ENCODE data around the gene PLCB4. TPM values are rescaled to one million over a fixed set of nuclear protein-coding genes. Genes with fewer than 3 reads are reported as not detected.

PLCB4 gene
- total RNA-seq, 1 donor = 0.21 TPM

DNA sequence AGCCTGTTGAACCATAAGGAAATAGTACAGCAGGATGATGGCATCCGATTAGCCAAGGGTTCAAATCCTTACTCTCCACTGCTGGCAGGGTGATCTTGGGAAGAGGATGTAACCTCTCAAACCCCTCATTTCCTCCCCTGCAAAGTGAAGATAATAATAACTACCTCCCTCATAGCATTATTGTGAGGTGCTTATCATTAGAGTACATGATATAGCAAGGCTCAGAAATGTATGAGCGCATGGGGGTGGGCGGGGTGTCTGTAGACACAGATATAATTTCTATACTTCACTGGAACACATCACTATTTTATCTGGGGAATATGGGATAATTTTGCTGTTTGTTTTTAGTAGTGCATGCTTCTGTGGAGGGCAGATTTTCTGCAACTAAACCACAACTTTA is 355.7 kb downstream of the PLCB4 start:
- Histone ChIP-seq H3K9me3 (ENCODE audit: low read depth, low read length) (no peaks in the 10 kb centered on the region), H3K4me1 (ENCODE audit: insufficient read depth, low read length) (no peaks in the 10 kb centered on the region), H3K4me3 (ENCODE audit: low read length) (no peak overlapping the region), H3K27me3 (ENCODE audit: insufficient read depth, low read length) (no peaks in the 10 kb centered on the region)

DNA sequence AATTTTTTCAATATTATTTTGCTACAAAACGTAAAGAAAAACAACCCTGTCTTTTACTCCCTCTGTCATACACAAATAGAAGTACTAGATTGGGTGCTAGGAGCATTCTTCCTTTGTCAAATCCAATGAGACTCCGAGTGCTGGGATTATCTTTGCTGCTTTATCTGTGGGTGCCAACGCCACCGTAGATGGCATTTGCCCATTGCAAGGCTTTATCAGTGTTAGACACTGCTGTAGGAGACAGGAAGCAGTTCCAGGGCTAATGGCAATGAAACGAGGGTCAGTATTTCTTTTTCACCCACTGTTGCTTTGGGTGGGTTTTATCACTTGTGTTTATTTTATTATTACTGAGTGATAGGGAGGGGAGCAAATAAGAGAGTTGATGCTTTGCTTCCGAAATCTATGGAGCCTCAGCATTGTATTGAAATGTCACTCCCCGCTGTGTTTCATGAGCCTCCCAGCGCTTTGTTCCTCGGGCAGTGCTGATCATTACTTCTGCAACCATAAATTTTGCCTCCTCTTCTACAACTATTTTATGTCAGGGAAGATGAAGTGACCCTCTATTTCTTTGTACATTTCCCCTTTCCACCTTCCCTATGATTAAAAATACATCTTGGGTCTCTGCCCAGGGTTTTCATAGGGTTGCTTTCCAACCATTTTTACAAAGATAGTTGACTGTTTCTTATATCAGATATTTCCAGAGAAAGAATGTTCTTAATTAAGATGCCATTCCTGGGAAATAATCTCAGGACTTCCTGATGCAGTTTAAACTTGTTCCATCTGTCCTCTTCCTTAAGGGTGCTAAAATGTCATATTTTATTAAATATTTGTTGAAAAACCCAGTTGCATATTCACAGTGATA is 358.8 kb downstream of the PLCB4 start:
- H3K27me3 ChIP-seq (ENCODE audit: insufficient read depth, low read length) = no peaks in the 10 kb centered on the region
- no peak overlapping the region for H3K4me3 ChIP-seq (ENCODE audit: low read length)
- H3K9me3 ChIP-seq (ENCODE audit: low read depth, low read length) = no peaks in the 10 kb centered on the region
- no peaks in the 10 kb centered on the region for H3K4me1 ChIP-seq (ENCODE audit: insufficient read depth, low read length)

DNA sequence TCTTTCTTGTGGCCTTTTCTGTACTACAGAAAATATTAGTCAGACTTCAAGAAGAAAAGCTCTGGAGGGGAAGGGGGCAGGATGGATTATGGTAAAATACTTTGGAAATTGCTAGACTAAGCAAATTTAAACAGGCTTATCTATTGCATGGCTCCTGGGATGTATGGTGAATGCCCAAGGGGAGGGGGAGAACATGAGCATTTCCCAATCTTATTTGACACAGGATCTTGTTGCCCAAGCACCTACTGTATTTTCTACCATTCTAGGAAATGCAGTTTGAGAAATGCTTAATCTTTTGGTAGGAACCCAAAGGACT is 359.4 kb downstream of the PLCB4 start:
- Histone ChIP-seq H3K27me3 (ENCODE audit: insufficient read depth, low read length) (no peaks in the 10 kb centered on the region), H3K9me3 (ENCODE audit: low read depth, low read length) (no peaks in the 10 kb centered on the region), H3K4me1 (ENCODE audit: insufficient read depth, low read length) (no peaks in the 10 kb centered on the region), H3K4me3 (ENCODE audit: low read length) (no peak overlapping the region)

DNA sequence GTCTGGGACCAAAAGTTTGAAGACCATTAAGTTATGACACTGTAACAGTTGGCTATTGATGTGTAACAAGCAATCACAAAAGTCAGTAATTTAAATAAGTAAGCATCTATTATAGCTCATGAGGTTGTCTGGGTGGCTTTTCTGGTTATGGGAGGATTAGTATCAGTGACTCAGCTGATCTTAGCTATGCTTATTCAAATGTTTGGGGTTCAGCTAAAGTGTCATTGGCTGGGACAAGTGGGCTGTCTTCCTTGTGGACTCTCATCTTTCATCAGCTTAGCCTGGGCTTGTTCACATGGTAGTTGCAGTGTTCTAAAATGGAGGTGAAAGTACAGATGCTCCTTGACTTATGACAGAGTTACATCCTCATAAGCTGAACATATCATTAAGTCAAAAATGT is 370.9 kb downstream of the PLCB4 start:
- Histone ChIP-seq H3K4me1 (ENCODE audit: insufficient read depth, low read length) (no peaks in the 10 kb centered on the region), H3K27me3 (ENCODE audit: insufficient read depth, low read length) (no peaks in the 10 kb centered on the region), H3K9me3 (ENCODE audit: low read depth, low read length) (peaks cover 6% of the 10 kb centered on the region), H3K4me3 (ENCODE audit: low read length) (no peak overlapping the region)

DNA sequence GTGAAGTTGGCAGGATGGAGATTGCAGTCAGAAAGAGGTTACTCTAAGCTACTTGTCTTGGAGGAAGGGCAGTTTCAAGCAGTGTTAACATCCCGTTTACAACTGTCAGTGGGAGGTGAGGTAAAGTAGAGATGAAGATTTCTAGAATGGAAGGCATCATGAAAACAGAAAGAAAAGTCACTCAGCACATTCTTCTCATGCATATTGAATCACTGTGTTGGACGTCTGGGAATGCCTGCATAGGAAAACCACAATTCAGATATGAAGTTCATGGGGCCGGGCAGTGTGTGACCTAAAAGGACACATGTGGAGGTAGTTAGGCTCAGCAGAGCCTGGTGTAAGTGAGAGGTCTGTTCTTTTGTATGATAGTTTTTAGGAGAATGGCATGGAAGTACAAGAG is 372.0 kb downstream of the PLCB4 start:
- no peak overlapping the region for H3K4me3 ChIP-seq (ENCODE audit: low read length)
- no peaks in the 10 kb centered on the region for H3K27me3 ChIP-seq (ENCODE audit: insufficient read depth, low read length)
- peaks cover 6% of the 10 kb centered on the region for H3K9me3 ChIP-seq (ENCODE audit: low read depth, low read length)
- H3K4me1 ChIP-seq (ENCODE audit: insufficient read depth, low read length) = no peaks in the 10 kb centered on the region

DNA sequence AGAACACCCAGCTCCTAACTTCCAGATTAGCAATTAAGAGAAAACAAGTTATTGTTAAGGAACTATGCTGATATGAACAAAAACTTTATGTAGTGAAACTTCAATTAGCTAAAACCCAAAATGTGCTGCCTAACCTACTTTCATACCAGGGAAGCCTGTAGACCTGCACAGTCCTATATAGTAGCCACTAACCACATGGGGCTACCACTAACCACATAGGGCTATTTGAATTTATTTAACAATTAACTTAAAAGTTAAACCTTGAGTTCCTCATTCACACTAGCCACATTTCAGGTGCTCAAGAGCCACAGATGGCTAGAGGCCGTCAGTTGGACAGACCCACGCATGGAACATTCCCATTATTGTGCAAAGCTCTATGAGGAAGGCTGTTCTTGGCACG is 373.1 kb downstream of the PLCB4 start:
- peaks cover 6% of the 10 kb centered on the region for H3K9me3 ChIP-seq (ENCODE audit: low read depth, low read length)
- H3K4me1 ChIP-seq (ENCODE audit: insufficient read depth, low read length) = no peaks in the 10 kb centered on the region
- H3K4me3 ChIP-seq (ENCODE audit: low read length) = no peak overlapping the region
- no peaks in the 10 kb centered on the region for H3K27me3 ChIP-seq (ENCODE audit: insufficient read depth, low read length)

DNA sequence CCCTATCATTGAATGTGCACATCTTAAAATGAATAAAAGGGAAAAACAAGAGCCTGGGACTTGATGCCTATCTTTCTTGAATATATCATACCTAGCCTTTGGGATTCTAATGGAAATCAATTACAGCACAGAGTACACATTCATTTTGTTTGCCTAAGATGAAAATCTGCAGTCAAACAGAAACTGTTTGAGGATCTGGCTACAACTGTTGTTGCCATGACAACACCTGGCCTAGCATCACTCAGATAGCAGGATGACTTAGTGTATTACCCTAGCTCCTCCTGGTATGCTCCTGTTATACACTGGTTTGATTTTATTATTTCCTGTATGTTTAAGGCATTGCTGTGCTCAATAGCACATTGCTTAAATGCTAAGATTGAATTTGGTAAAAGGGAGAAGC is 374.0 kb downstream of the PLCB4 start:
- peaks cover 6% of the 10 kb centered on the region for H3K9me3 ChIP-seq (ENCODE audit: low read depth, low read length)
- H3K27me3 ChIP-seq (ENCODE audit: insufficient read depth, low read length) = no peaks in the 10 kb centered on the region
- H3K4me1 ChIP-seq (ENCODE audit: insufficient read depth, low read length) = no peaks in the 10 kb centered on the region
- no peak overlapping the region for H3K4me3 ChIP-seq (ENCODE audit: low read length)

DNA sequence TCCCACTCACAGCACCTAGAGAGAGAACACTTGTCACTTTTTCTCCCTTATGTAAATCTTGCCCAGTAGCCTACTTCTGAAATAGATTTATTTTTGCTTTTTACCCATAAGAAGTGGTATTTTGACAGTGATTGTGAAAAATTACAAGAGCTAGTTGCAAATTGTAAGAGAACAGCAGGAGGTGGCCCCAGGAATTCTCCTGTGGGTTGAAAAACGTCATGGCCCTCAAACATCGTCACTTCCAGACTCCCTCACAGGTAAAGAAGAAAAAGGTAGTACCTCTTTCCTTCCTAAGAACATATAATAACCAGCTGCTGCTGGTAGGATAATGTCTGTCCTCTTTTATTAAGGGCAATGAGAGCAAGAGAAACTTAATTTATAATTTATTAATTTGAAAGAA is 376.0 kb downstream of the PLCB4 start:
- Histone ChIP-seq H3K4me3 (ENCODE audit: low read length) (no peak overlapping the region), H3K9me3 (ENCODE audit: low read depth, low read length) (no peaks in the 10 kb centered on the region), H3K27me3 (ENCODE audit: insufficient read depth, low read length) (no peaks in the 10 kb centered on the region), H3K4me1 (ENCODE audit: insufficient read depth, low read length) (no peaks in the 10 kb centered on the region)

DNA sequence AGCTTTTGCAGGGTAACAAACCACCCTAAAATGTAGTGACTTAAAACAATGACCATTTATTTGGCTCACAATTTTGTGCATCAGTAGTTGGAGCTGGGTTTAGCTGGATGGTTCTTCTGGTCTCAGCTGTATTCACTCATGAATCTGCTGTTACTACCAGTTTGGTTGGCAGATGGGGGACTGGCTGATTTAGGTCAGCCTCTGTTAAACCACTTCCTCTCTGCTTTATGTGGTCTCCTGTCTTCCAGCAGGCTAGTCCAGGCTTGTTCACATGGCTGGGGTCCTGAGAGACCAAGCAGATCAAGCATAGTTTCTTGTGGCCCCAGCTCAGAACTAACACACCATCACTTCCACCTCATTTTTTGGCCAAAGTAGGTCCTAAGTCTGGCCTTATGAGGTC is 378.3 kb downstream of the PLCB4 start:
- no peaks in the 10 kb centered on the region for H3K4me1 ChIP-seq (ENCODE audit: insufficient read depth, low read length)
- H3K4me3 ChIP-seq (ENCODE audit: low read length) = no peak overlapping the region
- H3K27me3 ChIP-seq (ENCODE audit: insufficient read depth, low read length) = no peaks in the 10 kb centered on the region
- H3K9me3 ChIP-seq (ENCODE audit: low read depth, low read length) = no peaks in the 10 kb centered on the region

DNA sequence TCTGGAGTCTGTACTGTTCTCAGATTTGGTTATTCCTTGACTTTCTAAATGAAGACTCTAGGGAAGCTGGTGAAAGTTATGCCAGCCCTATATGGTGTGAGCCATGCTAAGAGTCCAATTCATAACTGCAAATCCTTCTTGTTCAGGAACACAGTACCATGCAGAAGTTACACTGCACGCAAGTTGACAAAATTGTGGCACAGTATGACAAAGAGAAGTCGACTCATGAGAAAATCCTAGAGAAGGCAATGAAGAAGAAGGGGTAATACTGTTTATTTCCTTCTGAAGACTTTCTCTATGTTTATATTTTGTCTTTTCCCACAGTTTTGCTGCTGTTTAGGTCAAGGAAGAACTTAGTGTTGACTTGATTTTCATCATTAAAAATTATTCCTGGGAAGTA is 384.3 kb downstream of the PLCB4 start:
- peaks cover 14% of the 10 kb centered on the region for H3K4me1 ChIP-seq (ENCODE audit: insufficient read depth, low read length)
- no peaks in the 10 kb centered on the region for H3K9me3 ChIP-seq (ENCODE audit: low read depth, low read length)
- no peaks in the 10 kb centered on the region for H3K27me3 ChIP-seq (ENCODE audit: insufficient read depth, low read length)
- no peak overlapping the region for H3K4me3 ChIP-seq (ENCODE audit: low read length)

DNA sequence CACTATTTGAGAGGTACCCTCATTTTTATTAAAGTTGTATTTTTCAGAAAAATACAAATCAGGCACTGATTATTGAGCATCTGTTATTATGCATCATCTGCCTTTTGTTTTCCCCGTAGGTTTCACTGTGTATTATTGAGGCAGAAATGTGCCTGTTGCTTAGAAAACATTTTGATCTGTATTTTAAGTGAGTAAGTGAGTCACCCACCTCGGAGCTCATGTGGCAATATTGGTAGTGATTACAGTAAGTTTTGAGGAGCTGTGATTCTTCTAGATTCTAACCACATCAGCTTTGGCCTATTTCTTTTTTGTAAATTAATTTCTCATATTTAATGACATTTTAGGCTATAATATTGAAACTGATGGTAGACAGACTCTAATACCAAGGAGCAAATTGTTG is 385.9 kb downstream of the PLCB4 start:
- H3K27me3 ChIP-seq (ENCODE audit: insufficient read depth, low read length) = no peaks in the 10 kb centered on the region
- no peaks in the 10 kb centered on the region for H3K9me3 ChIP-seq (ENCODE audit: low read depth, low read length)
- peaks cover 14% of the 10 kb centered on the region for H3K4me1 ChIP-seq (ENCODE audit: insufficient read depth, low read length)
- no peak overlapping the region for H3K4me3 ChIP-seq (ENCODE audit: low read length)

DNA sequence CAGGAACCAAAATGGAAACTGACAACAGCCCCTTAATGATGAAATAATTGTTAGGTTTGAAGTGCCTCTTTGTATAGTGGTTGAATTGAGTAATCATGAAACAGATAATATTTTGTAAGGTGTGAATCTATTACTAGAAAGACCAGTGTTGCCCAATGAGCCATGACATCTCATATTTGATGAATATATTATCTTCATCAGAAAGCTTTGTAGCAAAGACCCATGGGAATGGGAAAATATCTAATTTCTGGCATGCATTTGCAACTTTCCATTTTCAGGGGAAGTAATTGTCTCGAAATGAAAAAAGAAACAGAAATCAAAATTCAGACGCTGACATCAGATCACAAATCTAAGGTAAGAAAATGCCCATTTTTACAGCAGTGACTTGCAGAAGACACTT is 388.2 kb downstream of the PLCB4 start:
- Histone ChIP-seq H3K27me3 (ENCODE audit: insufficient read depth, low read length) (no peaks in the 10 kb centered on the region), H3K4me1 (ENCODE audit: insufficient read depth, low read length) (peaks cover 14% of the 10 kb centered on the region), H3K4me3 (ENCODE audit: low read length) (no peak overlapping the region), H3K9me3 (ENCODE audit: low read depth, low read length) (no peaks in the 10 kb centered on the region)

DNA sequence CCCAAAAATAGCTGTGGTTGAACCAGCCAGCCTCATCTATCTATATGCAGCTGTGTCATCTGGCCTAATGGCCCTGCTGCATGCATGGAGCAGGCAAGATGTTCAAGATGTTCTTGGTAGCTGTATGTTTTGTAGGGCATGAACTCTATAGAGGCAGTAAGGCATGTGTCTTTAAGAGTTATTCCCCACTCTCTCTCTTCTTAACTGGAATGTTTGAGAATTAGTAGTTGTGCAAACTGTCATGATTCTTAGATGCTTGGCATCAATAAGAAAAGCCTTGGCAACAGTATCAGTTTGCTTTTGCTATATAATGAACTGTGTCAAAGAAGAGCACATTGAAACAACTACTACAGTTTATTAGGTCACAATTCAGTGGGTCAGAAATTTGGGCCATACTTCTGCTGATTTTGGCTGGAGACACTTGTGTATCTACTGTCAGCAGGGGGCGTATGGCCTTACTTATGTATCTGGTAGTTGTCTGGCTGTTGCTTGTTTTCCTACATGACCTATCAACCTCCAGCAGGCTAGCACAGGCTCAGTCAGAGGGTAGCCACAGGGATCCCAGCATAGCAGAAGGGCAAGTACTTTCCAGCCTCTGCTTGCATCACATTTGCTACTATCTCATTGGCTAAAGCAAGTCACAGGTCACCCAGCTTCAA is 389.4 kb downstream of the PLCB4 start:
- Histone ChIP-seq H3K4me1 (ENCODE audit: insufficient read depth, low read length) (peaks cover 14% of the 10 kb centered on the region), H3K27me3 (ENCODE audit: insufficient read depth, low read length) (no peaks in the 10 kb centered on the region), H3K4me3 (ENCODE audit: low read length) (no peak overlapping the region), H3K9me3 (ENCODE audit: low read depth, low read length) (no peaks in the 10 kb centered on the region)

DNA sequence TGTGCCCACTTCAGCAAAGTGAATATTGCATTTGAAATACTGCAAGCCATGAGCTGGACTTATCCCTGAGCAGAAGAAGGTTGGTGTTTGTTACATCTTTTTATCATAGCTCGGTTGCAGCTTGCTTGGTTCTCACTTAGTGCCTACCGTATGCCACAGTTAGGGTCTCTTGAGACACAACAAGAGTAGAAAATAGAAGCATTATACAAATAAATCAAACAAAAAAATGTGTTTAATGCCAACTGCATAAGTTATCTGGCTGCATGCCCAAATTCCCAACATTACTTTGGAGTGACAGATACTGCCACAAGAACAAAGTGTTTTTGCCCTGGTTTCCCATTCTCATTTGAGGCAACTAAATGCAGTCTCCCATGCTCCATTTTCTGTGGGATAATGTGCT is 391.6 kb downstream of the PLCB4 start:
- H3K27me3 ChIP-seq (ENCODE audit: insufficient read depth, low read length) = no peaks in the 10 kb centered on the region
- H3K4me3 ChIP-seq (ENCODE audit: low read length) = no peak overlapping the region
- H3K9me3 ChIP-seq (ENCODE audit: low read depth, low read length) = no peaks in the 10 kb centered on the region
- H3K4me1 ChIP-seq (ENCODE audit: insufficient read depth, low read length) = peaks cover 13% of the 10 kb centered on the region

DNA sequence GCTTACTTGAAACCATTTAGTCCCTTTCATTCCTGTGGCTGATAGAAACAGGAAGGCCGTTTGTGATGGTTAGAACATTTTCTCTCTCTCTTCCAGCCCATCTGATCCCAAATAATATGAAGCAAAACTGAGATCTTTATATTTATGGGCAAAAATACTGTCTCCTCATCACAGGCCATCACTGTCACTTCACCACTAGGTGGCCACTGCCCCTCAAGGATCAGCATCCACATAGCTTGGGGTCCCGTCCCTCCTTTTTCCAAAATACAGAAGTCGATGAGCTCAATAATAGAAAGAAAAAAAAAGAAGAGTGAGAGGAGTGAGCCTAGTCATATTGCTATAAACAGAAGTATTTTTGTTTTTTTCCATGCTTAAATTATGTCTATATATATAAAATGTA is 399.1 kb downstream of the PLCB4 start:
- Histone ChIP-seq H3K4me1 (ENCODE audit: insufficient read depth, low read length) (no peaks in the 10 kb centered on the region), H3K9me3 (ENCODE audit: low read depth, low read length) (no peaks in the 10 kb centered on the region), H3K27me3 (ENCODE audit: insufficient read depth, low read length) (no peaks in the 10 kb centered on the region), H3K4me3 (ENCODE audit: low read length) (no peak overlapping the region)

DNA sequence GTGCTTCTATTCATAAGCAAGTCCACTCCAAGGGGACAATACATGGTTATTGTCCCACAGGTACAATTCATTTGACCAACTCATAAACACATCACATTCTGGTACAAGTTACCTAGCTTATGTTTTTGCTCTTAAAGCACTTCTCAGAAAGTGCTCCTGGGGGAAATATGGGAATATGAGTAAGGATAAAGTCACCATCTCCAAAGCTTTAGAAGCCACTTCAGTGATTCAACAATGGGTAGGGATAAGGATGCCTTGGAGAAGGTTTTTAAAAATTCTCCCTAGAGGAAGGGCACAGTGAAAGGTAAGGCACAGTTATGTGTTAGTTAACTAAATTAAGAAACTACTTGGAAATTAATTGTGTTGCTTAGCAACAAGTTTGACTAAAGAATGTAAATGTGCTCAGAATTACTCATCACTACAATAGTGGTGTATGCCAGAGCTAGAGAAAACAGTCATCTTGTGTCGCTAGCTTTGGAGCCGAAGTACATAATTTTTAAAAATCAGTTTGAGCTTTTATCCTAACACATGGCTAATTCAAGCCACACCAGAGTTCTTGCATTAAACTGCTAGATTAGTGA is 406.0 kb downstream of the PLCB4 start:
- Histone ChIP-seq H3K9me3 (ENCODE audit: low read depth, low read length) (no peaks in the 10 kb centered on the region), H3K4me1 (ENCODE audit: insufficient read depth, low read length) (no peaks in the 10 kb centered on the region), H3K27me3 (ENCODE audit: insufficient read depth, low read length) (no peaks in the 10 kb centered on the region), H3K4me3 (ENCODE audit: low read length) (no peak overlapping the region)

Measured in mononuclear cell (primary cell).